IMR-90 (cell line): ENCODE data around the gene GUCY1A2.

Experiments
- BHLHE40 ChIP-seq: fragments of 150-350 bp; IDR thresholded peaks from 2 replicates; pipeline ENCODE4 v1.6.1; 2016; ENCODE audit warnings: mild to moderate bottlenecking, low read depth, low read length
- FOS ChIP-seq: fragments of 150-350 bp; IDR thresholded peaks from 2 replicates; pipeline ENCODE4 v1.6.1; 2016; ENCODE audit warnings: low read depth, low read length
- NFE2L2 ChIP-seq: fragments of 150-350 bp; IDR thresholded peaks from 2 replicates; pipeline ENCODE4 v1.6.1; 2016; ENCODE audit warnings: low read depth, mild to moderate bottlenecking, low read length
- POLR2A ChIP-seq: IDR thresholded peaks from 2 replicates; pipeline ENCODE4 v1.6.1; 2012; ENCODE audit warnings: mild to moderate bottlenecking, low read depth, low read length
- RAD21 ChIP-seq: IDR thresholded peaks from 2 replicates; pipeline ENCODE4 v1.6.1; 2012; ENCODE audit warnings: low read length, improper control_type of control experiment
- TF ChIP-seq, protein P1 (sequence below): conservative IDR thresholded peaks from 2 replicates; pipeline ENCODE4 v1.5.1; 2012; ENCODE audit warnings: mild to moderate bottlenecking, low read depth, low read length, improper control_type of control experiment
- TF ChIP-seq, protein P2 (sequence below): fragments of 150-350 bp; IDR thresholded peaks from 2 replicates; pipeline ENCODE4 v1.6.1; 2016; ENCODE audit warnings: low read depth, mild to moderate bottlenecking, low read length, moderate library complexity, borderline replicate concordance
- TF ChIP-seq, protein P3 (sequence below): fragments of 150-350 bp; IDR thresholded peaks from 2 replicates; pipeline ENCODE4 v1.6.1; 2017; ENCODE audit warnings: mild to moderate bottlenecking, antibody characterized with exemption, low read length, low read depth

DNA sequence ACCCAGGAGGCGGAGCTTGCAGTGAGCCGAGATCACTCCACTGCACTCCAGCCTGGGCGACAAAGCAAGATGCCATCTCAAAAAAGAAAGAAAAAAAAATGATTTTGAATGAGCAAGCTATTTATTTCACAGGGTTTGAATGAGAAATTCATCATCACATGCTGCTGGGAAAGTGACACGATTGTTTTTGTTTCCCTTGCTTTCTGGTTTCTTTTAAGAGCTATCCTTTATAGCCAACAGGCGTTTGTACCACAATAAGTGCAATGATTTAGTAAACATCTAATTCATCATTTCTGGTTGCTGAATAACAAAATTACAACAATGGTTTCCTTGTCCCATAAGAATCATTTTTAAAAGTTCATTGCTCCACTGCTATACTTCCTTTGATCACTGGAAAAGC, 129.9 kb downstream of the GUCY1A2 start:
- TF ChIP-seq, protein P1, sequence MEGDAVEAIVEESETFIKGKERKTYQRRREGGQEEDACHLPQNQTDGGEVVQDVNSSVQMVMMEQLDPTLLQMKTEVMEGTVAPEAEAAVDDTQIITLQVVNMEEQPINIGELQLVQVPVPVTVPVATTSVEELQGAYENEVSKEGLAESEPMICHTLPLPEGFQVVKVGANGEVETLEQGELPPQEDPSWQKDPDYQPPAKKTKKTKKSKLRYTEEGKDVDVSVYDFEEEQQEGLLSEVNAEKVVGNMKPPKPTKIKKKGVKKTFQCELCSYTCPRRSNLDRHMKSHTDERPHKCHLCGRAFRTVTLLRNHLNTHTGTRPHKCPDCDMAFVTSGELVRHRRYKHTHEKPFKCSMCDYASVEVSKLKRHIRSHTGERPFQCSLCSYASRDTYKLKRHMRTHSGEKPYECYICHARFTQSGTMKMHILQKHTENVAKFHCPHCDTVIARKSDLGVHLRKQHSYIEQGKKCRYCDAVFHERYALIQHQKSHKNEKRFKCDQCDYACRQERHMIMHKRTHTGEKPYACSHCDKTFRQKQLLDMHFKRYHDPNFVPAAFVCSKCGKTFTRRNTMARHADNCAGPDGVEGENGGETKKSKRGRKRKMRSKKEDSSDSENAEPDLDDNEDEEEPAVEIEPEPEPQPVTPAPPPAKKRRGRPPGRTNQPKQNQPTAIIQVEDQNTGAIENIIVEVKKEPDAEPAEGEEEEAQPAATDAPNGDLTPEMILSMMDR, result no peak
- TF ChIP-seq POLR2A (no peak), FOS (no peak), NFE2L2 (no peak), RAD21 (no peak), BHLHE40 (no peak)
- TF ChIP-seq, protein P2, sequence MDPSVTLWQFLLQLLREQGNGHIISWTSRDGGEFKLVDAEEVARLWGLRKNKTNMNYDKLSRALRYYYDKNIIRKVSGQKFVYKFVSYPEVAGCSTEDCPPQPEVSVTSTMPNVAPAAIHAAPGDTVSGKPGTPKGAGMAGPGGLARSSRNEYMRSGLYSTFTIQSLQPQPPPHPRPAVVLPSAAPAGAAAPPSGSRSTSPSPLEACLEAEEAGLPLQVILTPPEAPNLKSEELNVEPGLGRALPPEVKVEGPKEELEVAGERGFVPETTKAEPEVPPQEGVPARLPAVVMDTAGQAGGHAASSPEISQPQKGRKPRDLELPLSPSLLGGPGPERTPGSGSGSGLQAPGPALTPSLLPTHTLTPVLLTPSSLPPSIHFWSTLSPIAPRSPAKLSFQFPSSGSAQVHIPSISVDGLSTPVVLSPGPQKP, result no peak
- TF ChIP-seq, protein P3, sequence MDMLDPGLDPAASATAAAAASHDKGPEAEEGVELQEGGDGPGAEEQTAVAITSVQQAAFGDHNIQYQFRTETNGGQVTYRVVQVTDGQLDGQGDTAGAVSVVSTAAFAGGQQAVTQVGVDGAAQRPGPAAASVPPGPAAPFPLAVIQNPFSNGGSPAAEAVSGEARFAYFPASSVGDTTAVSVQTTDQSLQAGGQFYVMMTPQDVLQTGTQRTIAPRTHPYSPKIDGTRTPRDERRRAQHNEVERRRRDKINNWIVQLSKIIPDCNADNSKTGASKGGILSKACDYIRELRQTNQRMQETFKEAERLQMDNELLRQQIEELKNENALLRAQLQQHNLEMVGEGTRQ, result no peak
